Right lobe of liver (tissue), 6 donors: ENCODE measurements around the gene ABCB6. TPM values are rescaled to one million over a fixed set of nuclear protein-coding genes. Genes with fewer than 3 reads are reported as not detected.

Experiments
- ATAC-seq, 4 donors: fragments of 200-7000 bp; cut with Tn5 transposase; one replicate each; pipeline ENCODE4 v1.9.1; 2020; ENCODE audit warnings: mild to moderate bottlenecking in 4 of 4, moderate library complexity in 4 of 4
- DNase-seq, 3 donors: peaks; one replicate each; pipeline ENCODE4 v3.0.0-alpha.2; 2020
- H3K27ac ChIP-seq, 3 donors: fragments of 200-600 bp; one replicate each; pipeline ENCODE4 v1.8.0; 2022
- H3K27me3 ChIP-seq, 2 donors: fragments of 200-600 bp; one replicate each; pipeline ENCODE4 v1.8.0; 2022
- H3K36me3 ChIP-seq, 4 donors: fragments of 200-600 bp; sonication (generic) in 1 of 4; one replicate each; pipeline versions ENCODE4 v1.5.1 to v1.8.0; 2017 to 2022; ENCODE audit warnings: control low read depth in 1 of 4
- H3K4me1 ChIP-seq, 4 donors: fragments of 200-600 bp; sonication (generic) in 1 of 4; one replicate each; pipeline versions ENCODE4 v1.5.1 to v1.8.0; 2017 to 2022; ENCODE audit warnings: control low read depth in 1 of 4
- H3K4me3 ChIP-seq, 3 donors: fragments of 200-600 bp; one replicate each; pipeline ENCODE4 v1.8.0; 2022
- H3K9me3 ChIP-seq, 4 donors: fragments of 200-600 bp; sonication (generic) in 1 of 4; one replicate each; pipeline versions ENCODE4 v1.5.1 to v1.8.0; 2017 to 2022; ENCODE audit warnings: control low read depth in 1 of 4
- POLR2A ChIP-seq: fragments of 450-650 bp; IDR thresholded peaks from one replicate; pipeline ENCODE4 v1.6.1; 2017; ENCODE audit warnings: antibody characterized with exemption, mild to moderate bottlenecking
- whole genome bisulfite sequencing: methylation state at CpG from one replicate; pipeline ENCODE4 v1.1.6; 2018; ENCODE audit warnings: low coverage, low lambda C conversion rate; ENCODE audit not compliant: insufficient coverage; ENCODE audit errors: missing lambda C conversion rate; 5-methylcytosine and 5-hydroxymethylcytosine counted together
- intact Hi-C, 2 donors: fragments of 100-400 bp; cut with DNase I; formaldehyde crosslinking; loops; one replicate each; pipeline versions ENCODE4 v1.11.2 to v1.14.1; 2022
- total RNA-seq, 6 experiments: library from RNA; depleted of rRNA in 2 of 6; stranded (reverse); fragments of >200 nt in 2 of 6; fragmentation: NEBNext Ultra II Directional in 3 of 6; extraction: Animal tissue kit (Norgen Biotek cat#: 25700) in 3 of 6; gene quantifications; one replicate each; pipeline versions ENCODE4 v1.1.0 to v1.2.4, GENCODE V29; 2016 to 2023
- TF ChIP-seq, protein P1 (sequence below), 4 donors: fragments of 200-600 bp in 3 of 4; fragments of 450-650 bp in 1 of 4; IDR thresholded peaks; one replicate each; pipeline versions ENCODE4 v1.5.1 to v1.8.0; 2016 to 2022; ENCODE audit warnings: antibody characterized with exemption in 4 of 4, mild to moderate bottlenecking in 2 of 4
- donor health status: DM: no; HTN: yes; CAD: no.
- donor health status: DM: no; HTN: no; CAD: no.
- donor health status: DM: no; HTN: no; CAD: no.
- donor health status: DM: no; HTN: yes; CAD: no.
- donor health status: DM: no; HTN: yes; CAD: no.

Gene ABCB6
- total RNA-seq, 6 experiments from 2014 or later: 20.3 to 72.5 (median 37.3) TPM

DNA sequence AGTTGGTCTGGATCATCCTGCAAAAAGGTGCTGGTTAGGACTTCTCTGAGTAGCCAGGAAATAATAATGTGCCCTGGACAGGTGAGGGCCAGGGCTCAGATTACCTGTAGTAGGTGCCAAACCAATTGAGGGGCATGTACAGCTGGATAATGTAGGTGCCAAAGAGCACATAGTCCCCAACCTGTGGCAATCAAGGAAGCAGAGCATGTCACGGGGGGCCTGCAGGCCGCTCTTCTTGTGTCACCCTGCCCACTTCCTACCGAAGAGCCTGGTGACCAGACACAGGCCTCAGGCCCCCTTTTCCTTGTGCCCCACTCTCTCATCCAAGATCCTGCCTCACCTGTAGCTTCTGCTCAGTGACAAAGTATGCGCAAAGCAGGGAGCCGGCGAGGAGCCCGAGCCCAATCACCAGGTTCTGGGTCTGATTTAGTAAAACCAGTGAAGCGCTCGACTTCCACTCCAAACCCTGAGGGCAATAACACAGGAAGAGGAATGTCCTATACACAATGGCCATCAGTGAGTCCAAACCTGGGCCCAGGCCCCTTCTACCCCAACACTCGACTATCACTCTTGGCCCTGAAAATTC lies 5.2 kb downstream of the ABCB6 start:
- Histone ChIP-seq H3K4me3 (no peak overlapping the region), H3K4me1 (peaks cover 0 to 22% (median 9%) of the 10 kb centered on the region in 4 donors), H3K9me3 (no peaks in the 10 kb centered on the region), H3K36me3 (peaks cover 0 to 60% (median 4%) of the 10 kb centered on the region in 4 donors), H3K27me3 (no peaks in the 10 kb centered on the region), H3K27ac (no peak overlapping the region)
- 100% methylated on average over 1 of the region's 10 CpGs for WGBS
- DNase-seq (peak in 1 of 3 donors; percentile 28), ATAC-seq (no peak)
- intact Hi-C loops: loop anchor here in 1 of 2 donors (5.0 kb wide), 1 partner anchor 51 kb away; the partner anchor contains the start of gene NHEJ1
- TF ChIP-seq POLR2A: no peak
- TF ChIP-seq, protein P1, sequence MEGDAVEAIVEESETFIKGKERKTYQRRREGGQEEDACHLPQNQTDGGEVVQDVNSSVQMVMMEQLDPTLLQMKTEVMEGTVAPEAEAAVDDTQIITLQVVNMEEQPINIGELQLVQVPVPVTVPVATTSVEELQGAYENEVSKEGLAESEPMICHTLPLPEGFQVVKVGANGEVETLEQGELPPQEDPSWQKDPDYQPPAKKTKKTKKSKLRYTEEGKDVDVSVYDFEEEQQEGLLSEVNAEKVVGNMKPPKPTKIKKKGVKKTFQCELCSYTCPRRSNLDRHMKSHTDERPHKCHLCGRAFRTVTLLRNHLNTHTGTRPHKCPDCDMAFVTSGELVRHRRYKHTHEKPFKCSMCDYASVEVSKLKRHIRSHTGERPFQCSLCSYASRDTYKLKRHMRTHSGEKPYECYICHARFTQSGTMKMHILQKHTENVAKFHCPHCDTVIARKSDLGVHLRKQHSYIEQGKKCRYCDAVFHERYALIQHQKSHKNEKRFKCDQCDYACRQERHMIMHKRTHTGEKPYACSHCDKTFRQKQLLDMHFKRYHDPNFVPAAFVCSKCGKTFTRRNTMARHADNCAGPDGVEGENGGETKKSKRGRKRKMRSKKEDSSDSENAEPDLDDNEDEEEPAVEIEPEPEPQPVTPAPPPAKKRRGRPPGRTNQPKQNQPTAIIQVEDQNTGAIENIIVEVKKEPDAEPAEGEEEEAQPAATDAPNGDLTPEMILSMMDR (IDR thresholded peaks at IDR 0.05): no peak

DNA sequence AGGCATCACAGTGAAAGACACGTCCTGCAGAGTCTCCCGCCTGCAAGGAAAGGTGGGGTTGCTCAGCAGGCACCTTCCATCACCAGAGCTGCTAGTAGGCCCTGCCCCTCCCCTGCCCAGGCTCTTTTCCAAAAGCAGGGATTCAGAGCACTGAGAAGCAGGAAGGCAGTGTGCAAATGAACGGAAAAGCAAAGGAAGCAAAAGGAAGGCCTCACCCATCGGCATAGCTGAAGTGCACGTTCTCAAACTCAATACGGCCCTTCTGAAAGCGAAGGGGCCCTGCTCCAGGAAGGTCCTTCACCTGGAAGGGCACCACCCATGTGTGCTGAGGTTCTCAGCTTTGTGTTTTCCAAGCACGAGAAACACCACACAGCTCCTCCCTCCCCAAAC lies 5.7 kb downstream of the ABCB6 start:
- Histone ChIP-seq H3K36me3 (peaks cover 0 to 60% (median 5%) of the 10 kb centered on the region in 4 donors), H3K27me3 (no peaks in the 10 kb centered on the region), H3K4me1 (peaks cover 0 to 24% (median 9%) of the 10 kb centered on the region in 4 donors), H3K4me3 (no peak overlapping the region), H3K9me3 (no peaks in the 10 kb centered on the region), H3K27ac (no peak overlapping the region)
- no peak for ATAC-seq
- no peak for TF ChIP-seq POLR2A
- TF ChIP-seq, protein P1 (IDR thresholded peaks at IDR 0.05): no peak
- WGBS: 84% methylated on average over 8 of the region's 8 CpGs
- intact Hi-C loops: loop anchor here in 1 of 2 donors (5.0 kb wide), 1 partner anchor 51 kb away; the partner anchor contains the start of gene NHEJ1
- no peak for DNase-seq

DNA sequence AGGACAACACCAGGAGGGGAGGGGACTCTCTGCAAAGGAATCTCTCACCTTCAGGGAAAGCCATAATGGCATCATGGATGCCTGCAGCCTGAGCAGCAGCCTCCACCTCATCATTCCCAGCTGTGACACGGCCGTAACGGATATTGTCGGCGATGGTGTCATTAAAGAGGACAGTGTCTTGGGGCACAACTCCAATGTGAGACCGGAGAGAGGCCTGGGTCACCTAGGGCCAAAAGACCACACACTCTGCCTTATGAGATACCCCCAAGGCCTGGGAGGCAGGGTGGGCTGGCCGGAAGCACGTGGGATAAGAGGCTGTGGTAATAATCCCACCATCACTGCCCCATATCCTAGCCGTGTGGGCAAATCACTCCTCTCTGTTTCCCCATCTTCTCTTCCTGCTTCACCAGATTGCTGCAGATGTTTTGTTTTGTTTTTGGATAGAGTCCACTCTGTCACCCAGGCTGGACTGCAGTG lies 7.8 kb downstream of the ABCB6 start:
- DNase-seq: peak in 1 of 3 donors; percentile 40
- intact Hi-C loops: loop anchor here in 1 of 2 donors (5.0 kb wide), 1 partner anchor 49 kb away; the partner anchor contains the start of gene NHEJ1
- H3K27ac ChIP-seq: no peak overlapping the region
- no peak for ATAC-seq
- TF ChIP-seq, protein P1 (IDR thresholded peaks at IDR 0.05): no peak
- no peak for TF ChIP-seq POLR2A
- H3K36me3 ChIP-seq: peaks cover 0 to 60% (median 5%) of the 10 kb centered on the region in 4 donors
- 89% methylated on average over 7 of the region's 9 CpGs for WGBS
- no peak overlapping the region for H3K4me3 ChIP-seq
- H3K9me3 ChIP-seq: no peaks in the 10 kb centered on the region
- no peaks in the 10 kb centered on the region for H3K27me3 ChIP-seq
- peaks cover 0 to 24% (median 8%) of the 10 kb centered on the region in 4 donors for H3K4me1 ChIP-seq

DNA sequence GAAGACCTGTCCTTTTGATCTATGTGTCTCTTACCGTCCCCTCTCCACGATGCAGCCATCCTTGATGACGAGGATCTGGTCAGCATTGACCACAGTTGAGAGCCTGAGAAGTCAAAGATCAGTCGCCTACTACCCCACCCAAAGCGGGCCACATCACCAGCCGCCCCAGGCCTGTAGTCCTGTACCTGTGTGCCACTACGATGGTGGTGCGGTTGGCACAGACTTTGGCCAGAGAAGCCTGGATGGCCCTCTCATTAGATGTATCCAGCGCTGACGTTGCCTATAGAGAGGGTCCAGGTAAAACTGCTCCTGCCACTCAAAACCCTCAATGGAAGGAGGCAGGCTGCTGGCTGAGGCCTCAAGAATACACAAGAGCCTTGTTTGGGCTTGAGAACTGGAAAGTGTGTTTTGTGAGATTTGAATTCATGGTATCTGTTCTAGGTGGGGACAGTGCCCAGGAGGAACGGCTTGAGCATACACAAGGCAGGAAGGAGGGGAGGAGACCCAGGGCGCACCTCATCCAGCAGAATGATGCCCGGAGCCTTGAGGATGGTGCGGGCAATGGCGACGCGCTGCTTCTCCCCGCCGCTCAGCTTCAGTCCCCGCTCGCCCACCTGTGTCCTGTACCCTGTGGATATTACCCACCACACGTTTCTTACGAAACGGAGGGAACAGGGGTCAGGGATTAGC lies 8.4 kb downstream of the ABCB6 start:
- Histone ChIP-seq H3K4me1 (peaks cover 0 to 24% (median 8%) of the 10 kb centered on the region in 4 donors), H3K27me3 (no peaks in the 10 kb centered on the region), H3K27ac (no peak overlapping the region), H3K9me3 (no peaks in the 10 kb centered on the region), H3K36me3 (peaks cover 0 to 59% (median 5%) of the 10 kb centered on the region in 4 donors), H3K4me3 (no peak overlapping the region)
- DNase-seq: peak in 1 of 3 donors; percentile 43
- TF ChIP-seq POLR2A: no peak
- TF ChIP-seq, protein P1 (IDR thresholded peaks at IDR 0.05): no peak
- no peak for ATAC-seq
- WGBS: 95% methylated on average over 7 of the region's 24 CpGs
- intact Hi-C loops: loop anchor here in 1 of 2 donors (5.0 kb wide), 1 partner anchor 48 kb away; the partner anchor contains the start of gene NHEJ1
